CD4-positive, alpha-beta T cell treated with Interleukin-15 for 4 hours (primary cell): ENCODE results near the gene SPATA9.
A peak's percentile ranks its signal among the peaks of the same experiment; 100 is the strongest.
"Not testable (repeated sequence)": the region's sequence is repeated elsewhere in the genome, so short reads cannot be mapped to it uniquely, and the experiment has no call there.

ENCODE experiments used
- DNase-seq: peaks from one replicate; pipeline ENCODE4 v3.0.0-alpha.2; 2020; ENCODE audit warnings: low spot score

Gene SPATA9

GRCh38 chr5:95646226-95646568 lies 36.6 kb downstream of the SPATA9 start:
- not testable (repeated sequence) for DNase-seq

DNA sequence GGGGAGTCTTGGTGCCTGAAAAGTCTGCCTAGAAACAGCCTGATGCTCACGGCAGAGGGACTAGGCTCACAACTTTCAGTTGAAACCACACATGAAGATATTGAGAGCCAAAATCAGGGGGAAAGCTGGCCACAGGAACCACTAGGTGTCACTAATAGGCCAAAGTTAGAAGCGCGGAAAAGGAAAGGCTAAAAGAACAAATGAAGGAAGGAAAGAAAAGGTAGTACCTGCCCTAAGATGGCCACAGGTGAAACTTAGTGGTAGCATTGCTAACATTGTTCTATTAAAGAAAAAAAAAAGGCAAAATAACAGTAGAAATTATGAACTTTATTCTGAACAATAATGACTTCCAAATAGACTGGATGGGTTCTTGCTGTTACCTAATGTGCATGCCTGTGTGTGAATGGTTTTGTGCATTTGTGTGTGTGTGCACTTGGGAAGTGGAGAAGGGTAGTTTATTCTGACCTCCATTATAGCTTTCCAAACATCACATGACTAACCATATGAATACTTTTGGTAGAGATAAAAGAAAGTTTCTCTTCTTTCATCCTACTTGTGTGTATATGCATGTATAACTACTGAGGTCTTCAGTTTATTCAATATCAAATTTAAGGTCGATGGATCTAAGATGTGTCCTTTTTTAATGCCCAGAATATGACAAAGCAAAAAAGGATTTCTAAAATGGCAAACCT lies 38.3 kb downstream of the SPATA9 start:
- peak; percentile 66 for DNase-seq

- DNase-seq, result no peak
These were observed 39.6 kb downstream of the SPATA9 start for GRCh38 chr5:95643152-95643551.

GRCh38 chr5:95641741-95642220 lies 41.0 kb downstream of the SPATA9 start:
- DNase-seq, result no peak

DNA sequence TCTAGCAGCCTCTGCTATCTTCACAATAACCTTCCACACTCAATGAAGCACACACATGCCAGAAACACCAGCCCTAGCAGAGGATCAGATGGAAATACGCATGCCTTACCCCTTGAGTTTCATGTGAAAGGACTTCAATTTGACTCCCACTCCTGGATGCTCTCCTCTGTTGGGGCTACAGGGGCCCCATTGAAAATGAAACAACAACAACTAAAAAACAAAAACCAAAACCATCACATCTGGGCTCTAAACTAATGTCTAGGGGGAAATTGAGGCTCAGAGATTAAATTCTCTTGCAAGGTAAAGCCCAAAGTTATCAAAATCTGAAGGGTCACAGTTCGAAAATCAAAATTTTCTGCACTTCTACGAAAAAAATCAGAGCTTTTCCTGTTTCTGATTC lies 44.2 kb downstream of the SPATA9 start:
- no peak for DNase-seq

- DNase-seq, result no peak
These were observed 48.7 kb downstream of the SPATA9 start for GRCh38 chr5:95634081-95634480.

DNA sequence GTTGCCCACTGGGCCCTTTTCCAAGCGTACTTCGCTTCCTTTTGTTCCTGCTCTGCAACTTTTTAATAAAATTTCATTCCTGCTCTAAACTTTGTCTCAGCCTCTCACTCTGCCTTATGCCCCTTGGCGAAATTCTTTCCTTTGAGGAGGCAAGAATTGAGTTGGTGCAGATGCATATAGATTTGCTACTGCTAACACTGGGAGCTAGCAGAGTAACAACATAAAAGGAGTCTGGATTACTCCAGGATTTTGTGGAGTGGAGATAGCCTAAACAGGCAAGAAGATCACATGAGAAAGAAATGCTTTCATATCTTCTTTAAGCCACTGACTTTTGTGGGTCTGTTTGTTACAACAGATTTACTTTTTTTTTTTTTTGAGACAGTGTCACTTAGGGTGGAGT lies 49.1 kb downstream of the SPATA9 start:
- no peak for DNase-seq

DNA sequence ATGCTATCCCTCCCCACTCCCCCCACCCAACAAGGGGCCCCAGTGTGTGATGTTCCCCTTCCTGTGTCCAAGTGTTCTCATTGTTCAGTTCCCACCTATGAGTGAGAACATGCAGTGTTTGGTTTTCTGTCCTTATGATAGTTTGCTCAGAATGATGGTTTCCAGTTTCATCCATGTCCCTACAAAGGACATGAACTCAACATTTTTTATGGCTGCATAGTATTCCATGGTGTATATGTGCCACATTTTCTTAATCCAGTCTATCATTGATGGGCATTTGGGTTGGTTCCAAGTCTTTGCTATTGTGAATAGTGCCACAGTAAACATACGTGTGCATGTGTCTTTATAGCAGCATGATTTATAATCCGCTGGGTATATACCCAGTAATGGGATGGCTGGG lies 49.8 kb downstream of the SPATA9 start:
- not testable (repeated sequence) for DNase-seq

GRCh38 chr5:95631991-95632675 lies 50.7 kb downstream of the SPATA9 start:
- peak; percentile 82 for DNase-seq

DNA sequence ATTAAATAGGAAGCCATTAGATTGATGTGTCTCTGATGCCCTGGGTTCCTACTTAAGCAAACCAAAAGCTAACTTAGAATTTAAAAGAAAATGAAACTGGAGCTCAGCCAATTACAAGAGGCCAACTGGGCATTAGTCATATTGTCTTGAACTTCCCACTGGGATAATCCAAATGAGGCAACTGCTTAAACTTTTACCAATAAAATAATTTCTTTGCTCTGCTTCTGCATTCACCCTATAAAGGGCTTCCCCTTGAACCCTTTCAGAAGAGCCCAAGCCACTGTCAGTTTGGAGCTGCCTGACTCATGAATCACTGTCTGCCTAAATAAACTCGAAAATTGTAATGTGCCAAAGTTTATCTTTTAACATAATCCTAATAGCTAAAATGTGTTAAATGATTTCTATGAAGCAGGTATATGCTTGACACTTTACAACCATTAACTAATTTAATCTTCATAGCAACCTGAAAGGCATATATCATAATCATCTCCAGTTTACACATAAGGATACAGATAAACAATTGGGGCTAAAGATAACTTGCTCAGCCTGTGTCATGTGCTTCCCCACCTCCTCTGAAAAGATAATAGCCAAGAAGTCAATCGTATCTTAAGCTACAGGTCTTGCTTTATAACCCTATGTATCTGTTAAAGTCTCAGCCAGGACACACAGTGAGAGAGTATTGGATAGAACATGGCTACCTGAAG lies 51.4 kb downstream of the SPATA9 start:
- no peak for DNase-seq

- DNase-seq, result no peak
These were observed 52.3 kb downstream of the SPATA9 start for GRCh38 chr5:95630394-95630917.

DNA sequence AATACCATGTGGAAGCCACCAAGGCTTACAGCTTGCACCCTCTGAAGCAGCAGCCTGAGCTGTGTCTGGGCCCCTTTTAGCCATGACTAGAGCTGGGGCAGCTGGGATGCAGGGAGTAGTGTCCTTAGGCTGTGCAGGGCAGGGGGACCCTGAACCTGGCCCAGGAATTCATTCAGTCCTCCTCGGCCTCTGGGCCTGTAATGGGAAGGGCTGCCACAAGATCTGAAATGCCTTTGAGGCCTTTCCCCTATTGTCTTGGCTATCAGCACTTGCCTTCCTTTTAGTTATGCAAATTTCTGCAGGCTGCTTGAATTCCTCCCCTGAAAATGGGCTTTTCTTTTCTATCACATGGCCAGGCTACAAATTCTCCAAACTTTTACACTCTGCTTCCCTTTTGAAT lies 53.9 kb downstream of the SPATA9 start:
- no peak for DNase-seq

- DNase-seq, result no peak
These were observed 54.6 kb downstream of the SPATA9 start for GRCh38 chr5:95627971-95628810.

- no peak for DNase-seq
These were observed 56.1 kb downstream of the SPATA9 start for GRCh38 chr5:95626701-95627100.

DNA sequence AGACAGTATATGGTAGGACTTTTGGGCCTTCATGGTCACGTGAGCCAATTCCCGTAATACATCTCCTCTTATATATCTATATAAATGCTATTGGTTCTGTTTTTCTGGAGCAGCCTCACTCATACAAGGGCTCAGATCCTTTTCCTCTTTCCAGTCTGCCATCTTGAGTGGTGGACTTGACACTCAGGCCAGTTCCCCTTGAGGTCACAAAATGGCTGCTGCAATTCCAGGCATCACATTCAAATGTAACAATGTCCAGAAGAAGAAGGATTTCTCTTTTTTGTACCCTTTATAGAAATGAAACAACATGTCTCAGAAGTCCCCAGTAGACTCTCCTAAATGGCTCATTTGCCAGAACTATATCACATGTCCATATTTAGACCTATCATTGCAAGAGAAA lies 58.4 kb downstream of the SPATA9 start:
- DNase-seq, result no peak

DNA sequence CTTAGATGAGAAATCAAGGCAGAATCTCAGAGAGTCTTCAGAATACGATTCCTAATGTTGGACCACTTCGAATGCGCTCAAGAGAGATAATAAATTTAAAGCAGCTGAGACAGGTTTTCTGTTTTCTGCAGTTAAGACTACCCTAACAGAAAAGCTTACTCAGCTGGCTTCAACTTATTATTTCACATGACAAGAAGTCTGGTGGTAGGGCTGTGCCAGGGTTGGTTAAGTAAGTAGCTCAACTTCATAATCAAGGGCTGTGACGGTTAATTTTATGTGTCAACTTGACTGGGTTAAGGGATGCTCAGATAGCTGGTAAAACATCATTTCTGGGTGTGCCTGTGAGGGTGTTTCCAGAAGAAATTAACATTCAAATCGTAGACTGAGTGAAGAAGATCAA lies 59.1 kb downstream of the SPATA9 start:
- DNase-seq, result no peak

DNA sequence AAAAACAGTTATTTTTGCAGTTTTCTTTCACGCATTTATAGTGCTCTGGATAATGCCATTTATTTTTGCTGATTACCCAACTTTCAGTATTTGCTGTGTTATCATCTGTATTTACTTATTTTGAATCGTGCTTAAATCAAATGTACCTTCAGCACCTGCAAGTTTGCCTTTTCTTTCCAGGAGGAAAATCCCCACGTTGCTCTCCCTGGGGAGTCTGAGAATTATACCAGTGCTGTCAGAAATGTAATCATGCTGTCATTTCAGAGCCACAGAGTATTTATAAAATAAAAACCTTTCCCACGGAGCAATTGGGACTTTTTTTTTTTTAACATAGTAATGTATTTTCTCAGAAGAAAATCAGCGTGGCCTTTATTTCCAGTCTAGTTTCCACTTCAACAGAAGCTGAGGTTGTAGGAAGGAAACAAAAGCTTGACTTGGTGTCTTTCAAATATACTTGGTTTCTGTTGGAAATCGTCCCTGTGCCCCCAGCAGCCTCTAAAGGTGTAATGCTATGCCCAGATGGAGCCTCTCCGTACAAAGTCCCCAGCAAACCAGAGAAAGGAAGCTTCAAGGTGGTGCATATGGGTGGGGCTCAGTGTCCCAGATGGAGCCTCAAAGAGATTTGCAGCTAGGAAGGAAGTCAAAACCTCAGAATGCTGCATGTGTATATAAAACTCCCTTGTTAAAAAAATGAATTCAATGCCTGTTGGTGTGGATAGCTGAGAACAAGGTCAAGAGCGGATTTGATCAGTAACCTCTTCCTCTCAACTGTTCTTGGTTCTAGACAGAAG lies 60.8 kb downstream of the SPATA9 start:
- DNase-seq, result peak; percentile 41

DNA sequence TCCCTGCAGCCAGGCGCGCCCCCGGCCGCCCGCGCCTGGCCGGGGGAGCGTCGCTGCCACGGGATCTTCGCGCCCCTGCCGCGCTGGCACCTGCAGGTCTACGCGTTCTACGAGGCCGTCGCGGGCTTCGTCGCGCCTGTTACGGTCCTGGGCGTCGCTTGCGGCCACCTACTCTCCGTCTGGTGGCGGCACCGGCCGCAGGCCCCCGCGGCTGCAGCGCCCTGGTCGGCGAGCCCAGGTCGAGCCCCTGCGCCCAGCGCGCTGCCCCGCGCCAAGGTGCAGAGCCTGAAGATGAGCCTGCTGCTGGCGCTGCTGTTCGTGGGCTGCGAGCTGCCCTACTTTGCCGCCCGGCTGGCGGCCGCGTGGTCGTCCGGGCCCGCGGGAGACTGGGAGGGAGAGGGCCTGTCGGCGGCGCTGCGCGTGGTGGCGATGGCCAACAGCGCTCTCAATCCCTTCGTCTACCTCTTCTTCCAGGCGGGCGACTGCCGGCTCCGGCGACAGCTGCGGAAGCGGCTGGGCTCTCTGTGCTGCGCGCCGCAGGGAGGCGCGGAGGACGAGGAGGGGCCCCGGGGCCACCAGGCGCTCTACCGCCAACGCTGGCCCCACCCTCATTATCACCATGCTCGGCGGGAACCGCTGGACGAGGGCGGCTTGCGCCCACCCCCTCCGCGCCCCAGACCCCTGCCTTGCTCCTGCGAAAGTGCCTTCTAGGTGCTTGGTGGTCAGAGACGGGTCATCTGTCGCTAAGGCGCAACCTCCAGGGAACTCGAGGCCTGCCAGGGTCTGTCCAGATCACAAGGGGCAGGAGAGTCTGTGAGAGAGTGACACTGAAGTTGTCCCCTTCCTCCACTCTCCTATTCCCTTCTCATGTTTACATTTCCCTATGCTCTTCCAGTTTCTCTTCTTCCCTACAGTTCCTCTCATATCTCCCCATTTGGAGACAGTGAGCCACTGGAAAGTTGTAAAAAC lies 61.6 kb downstream of the SPATA9 start:
- peak; percentile 23 for DNase-seq

- DNase-seq, result peak; percentile 52
These were observed 62.5 kb downstream of the SPATA9 start, which contains the start of gene GPR150 for GRCh38 chr5:95620030-95620869. Gene GPR150, plus strand, starts transcription at chr5:95620087. Its CDS starts 189 bp downstream, at chr5:95620276.
